Right ventricle myocardium superior (tissue), 1 donor: ENCODE data around the gene SH3TC2. TPM values are rescaled to one million over a fixed set of nuclear protein-coding genes. Genes with fewer than 3 reads are reported as not detected.

ENCODE experiments used
- ATAC-seq: fragments of 200-7000 bp; cut with Tn5 transposase; one replicate; pipeline ENCODE4 v1.9.1; 2020; ENCODE audit warnings: mild to moderate bottlenecking; ENCODE audit not compliant: poor library complexity
- DNase-seq: peaks from one replicate; pipeline ENCODE4 v3.0.0-alpha.2; 2020
- intact Hi-C: fragments of 100-400 bp; cut with DNase I; formaldehyde crosslinking; loops from one replicate; pipeline ENCODE4 v1.11.2; 2022
- total RNA-seq: library from RNA; stranded (reverse); fragmentation: NEBNext Ultra II Directional; extraction: Animal tissue kit (Norgen Biotek cat#: 25700); gene quantifications from one replicate; pipeline ENCODE4 v1.2.1, GENCODE V29; 2021
- donor health status: DM: no; HTN: yes; CAD: no; lungs with severe emphysema.

Gene SH3TC2
- total RNA-seq, 1 donor from 2014 or later = 16.7 TPM

GRCh38 chr5:149038336-149039080 lies 24.4 kb downstream of the SH3TC2 start:
- intact Hi-C loops = no loop called here
- ATAC-seq = no peak
- no peak for DNase-seq

- DNase-seq (no peak), ATAC-seq (no peak)
- intact Hi-C loops = no loop called here
Observed at GRCh38 chr5:149037817-149038216, 25.0 kb downstream of the SH3TC2 start.

- DNase-seq = no peak
- ATAC-seq = no peak
- intact Hi-C loops = no loop called here
Observed at GRCh38 chr5:149036970-149037369, 25.9 kb downstream of the SH3TC2 start.

GRCh38 chr5:149036168-149036567 lies 26.7 kb downstream of the SH3TC2 start:
- intact Hi-C loops = no loop called here
- DNase-seq (no peak), ATAC-seq (no peak)

- ATAC-seq (peak; percentile 89), DNase-seq (peak; percentile 81)
- intact Hi-C loops = loop anchor here (2.0 kb wide), 2 partner anchors 79 to 301 kb away; no protein-coding TSS in a partner anchor
Observed at GRCh38 chr5:149035372-149035790, 27.5 kb downstream of the SH3TC2 start.

GRCh38 chr5:149030838-149031397 lies 31.9 kb downstream of the SH3TC2 start:
- no peak for ATAC-seq
- no peak for DNase-seq
- intact Hi-C loops = no loop called here

GRCh38 chr5:149030392-149030791 lies 32.5 kb downstream of the SH3TC2 start:
- no peak for ATAC-seq
- no peak for DNase-seq
- intact Hi-C loops = no loop called here

GRCh38 chr5:149028984-149029383 lies 33.9 kb downstream of the SH3TC2 start:
- intact Hi-C loops = no loop called here

GRCh38 chr5:149028161-149028560 lies 34.7 kb downstream of the SH3TC2 start:
- DNase-seq (no peak), ATAC-seq (no peak)
- intact Hi-C loops = no loop called here

More at GRCh38 chr5:149028984-149029383, 33.9 kb downstream of the SH3TC2 start:
- ATAC-seq (no peak), DNase-seq (no peak)

GRCh38 chr5:149027636-149028035 lies 35.2 kb downstream of the SH3TC2 start:
- no peak for ATAC-seq
- intact Hi-C loops = no loop called here
- no peak for DNase-seq

- DNase-seq (no peak), ATAC-seq (no peak)
- intact Hi-C loops = no loop called here
Observed at GRCh38 chr5:149024943-149025342, 37.9 kb downstream of the SH3TC2 start.

- ATAC-seq (peak; percentile 41), DNase-seq (no peak)
- intact Hi-C loops = no loop called here
Observed at GRCh38 chr5:149024477-149024876, 38.4 kb downstream of the SH3TC2 start.

- DNase-seq = no peak
- intact Hi-C loops = no loop called here
- ATAC-seq = no peak
Observed at GRCh38 chr5:149022200-149022599, 40.7 kb downstream of the SH3TC2 start.

GRCh38 chr5:149019679-149020078 lies 43.2 kb downstream of the SH3TC2 start:
- DNase-seq (no peak), ATAC-seq (no peak)
- intact Hi-C loops = no loop called here

GRCh38 chr5:149018909-149019443 lies 43.9 kb downstream of the SH3TC2 start:
- no peak for ATAC-seq
- intact Hi-C loops = no loop called here
- DNase-seq = no peak

GRCh38 chr5:149017636-149018035 lies 45.2 kb downstream of the SH3TC2 start:
- ATAC-seq = no peak
- intact Hi-C loops = no loop called here
- no peak for DNase-seq

- no peak for DNase-seq
- ATAC-seq = no peak
- intact Hi-C loops = no loop called here
Observed at GRCh38 chr5:149015561-149015960, 47.3 kb downstream of the SH3TC2 start.

- intact Hi-C loops = no loop called here
Observed at GRCh38 chr5:149015126-149015525, 47.7 kb downstream of the SH3TC2 start.

GRCh38 chr5:149014571-149015031 lies 48.3 kb downstream of the SH3TC2 start:
- intact Hi-C loops = no loop called here
- DNase-seq (no peak), ATAC-seq (no peak)

More at GRCh38 chr5:149015126-149015525, 47.7 kb downstream of the SH3TC2 start:
- ATAC-seq (no peak), DNase-seq (no peak)

- DNase-seq (no peak), ATAC-seq (no peak)
- intact Hi-C loops = no loop called here
Observed at GRCh38 chr5:149013796-149014195, 49.1 kb downstream of the SH3TC2 start.
